SK-N-SH (cell line): Measurements from ENCODE around the gene MMP28. TPM values are rescaled to one million over a fixed set of nuclear protein-coding genes. Genes with fewer than 3 reads are reported as not detected.

ENCODE experiments used
- CTCF ChIA-PET: fragments of 300-600, 350-600 bp; formaldehyde crosslinking; extraction: SDS; loops from one replicate; lab custom pipeline; 2021; lab: Yijun Ruan, JAX
- POLR2A ChIA-PET: fragments of 350-600 bp; sonication (Branson Sonifier 250); formaldehyde crosslinking; extraction: SDS; loops from one replicate; lab custom pipeline; 2020; ENCODE audit warnings: antibody characterized with exemption, inconsistent platforms; lab: Yijun Ruan, JAX
- DNase-seq: peaks from one replicate; pipeline ENCODE4 v3.0.0; 2012
- H2AFZ ChIP-seq: fragments of 200-600 bp; sonication (generic); 2 replicates; pipeline ENCODE4 v1.8.1; 2016; ENCODE audit warnings: antibody characterized with exemption, mild to moderate bottlenecking, low read depth
- H3F3A ChIP-seq: fragments of 200-600 bp; sonication (generic); replicated peaks from 2 replicates; pipeline ENCODE3; 2016; ENCODE audit warnings: antibody characterized with exemption, mild to moderate bottlenecking; ENCODE audit not compliant: insufficient read depth
- H3K27ac ChIP-seq, 2 experiments: fragments of 200-500 bp in 1 of 2; fragments of 200-600 bp in 1 of 2; sonication (Bioruptor generic) in 1 of 2; sonication (generic), shearing (Covaris generic) in 1 of 2; 2 replicates each; pipeline versions ENCODE4 v1.5.1 to v1.6.1; 2014 to 2016; ENCODE audit warnings: low read depth in 2 of 2, inconsistent platforms in 1 of 2, low read length in 1 of 2, mild to moderate bottlenecking in 1 of 2, mixed read lengths in 1 of 2
- H3K27me3 ChIP-seq: fragments of 200-600 bp; sonication (generic), shearing (Covaris generic); 2 replicates; pipeline ENCODE4 v1.6.1; 2016; ENCODE audit warnings: mixed run types; ENCODE audit not compliant: insufficient read depth
- H3K36me3 ChIP-seq, 2 experiments: fragments of 200-500 bp in 1 of 2; fragments of 200-600 bp in 1 of 2; sonication (Bioruptor generic) in 1 of 2; sonication (generic) in 1 of 2; replicated peaks in 1 of 2; 2 replicates each; pipeline versions ENCODE3 to v1.5.1; 2014 to 2016; ENCODE audit warnings: low read length in 1 of 2, mild to moderate bottlenecking in 1 of 2; ENCODE audit not compliant: insufficient read depth in 2 of 2, control insufficient read depth in 1 of 2
- H3K4me1 ChIP-seq, 2 experiments: fragments of 200-500 bp in 1 of 2; fragments of 200-600 bp in 1 of 2; sonication (Bioruptor generic) in 1 of 2; sonication (generic), shearing (Covaris generic) in 1 of 2; 2 replicates each; pipeline versions ENCODE4 v1.5.1 to v1.6.1; 2014 to 2016; ENCODE audit warnings: low read depth in 1 of 2, low read length in 1 of 2, mixed run types in 1 of 2; ENCODE audit not compliant: insufficient read depth in 2 of 2, control insufficient read depth in 1 of 2
- H3K4me2 ChIP-seq: fragments of 200-600 bp; sonication (generic), shearing (Covaris generic); 2 replicates; pipeline ENCODE4 v1.6.1; 2017; ENCODE audit warnings: mixed run types
- H3K4me3 ChIP-seq, 2 experiments: fragments of 200-500 bp in 1 of 2; fragments of 200-600 bp in 1 of 2; sonication (Bioruptor generic) in 1 of 2; sonication (generic), shearing (Covaris generic) in 1 of 2; 2 replicates each; pipeline versions ENCODE4 v1.5.1 to v1.8.1; 2014 to 2016; ENCODE audit warnings: low read depth in 2 of 2, inconsistent platforms in 1 of 2, low read length in 1 of 2, mild to moderate bottlenecking in 1 of 2, mixed read lengths in 1 of 2, moderate library complexity in 1 of 2
- H3K79me2 ChIP-seq: fragments of 200-600 bp; sonication (generic); 2 replicates; pipeline ENCODE4 v1.8.1; 2017; ENCODE audit warnings: mild to moderate bottlenecking; ENCODE audit not compliant: insufficient read depth
- H3K9ac ChIP-seq: fragments of 200-600 bp; sonication (generic); 2 replicates; pipeline ENCODE4 v1.6.1; 2017; ENCODE audit warnings: mixed run types
- H3K9me2 ChIP-seq: fragments of 200-600 bp; sonication (generic); 2 replicates; pipeline ENCODE4 v1.6.1; 2017; ENCODE audit warnings: mixed run types
- H3K9me3 ChIP-seq: fragments of 200-600 bp; sonication (generic); 2 replicates; pipeline ENCODE4 v1.6.1; 2017; ENCODE audit warnings: mixed run types, mild to moderate bottlenecking, moderate library complexity
- H4K20me1 ChIP-seq: fragments of 200-600 bp; sonication (generic); 2 replicates; pipeline ENCODE4 v1.6.1; 2017; ENCODE audit warnings: mild to moderate bottlenecking, mixed run types; ENCODE audit not compliant: insufficient read depth
- ELF1 ChIP-seq: IDR thresholded peaks from 2 replicates; pipeline ENCODE4 v1.4.0; 2012
- FOSL2 ChIP-seq: IDR thresholded peaks from 2 replicates; pipeline ENCODE4 v1.4.0; 2012; ENCODE audit warnings: low read depth, mild to moderate bottlenecking, moderate library complexity, borderline replicate concordance
- JUND ChIP-seq: IDR thresholded peaks from 2 replicates; pipeline ENCODE4 v1.4.0; 2012
- MAX ChIP-seq: IDR thresholded peaks from 2 replicates; pipeline ENCODE4 v1.4.0; 2012; ENCODE audit warnings: low read depth
- MXI1 ChIP-seq: IDR thresholded peaks from 2 replicates; pipeline ENCODE4 v1.6.1; 2012; ENCODE audit warnings: mild to moderate bottlenecking, low read depth, low read length, improper control_type of control experiment
- POLR2AphosphoS5 ChIP-seq: IDR thresholded peaks from 2 replicates; pipeline ENCODE4 v1.6.1; 2012; ENCODE audit warnings: low read depth, low read length
- SMC3 ChIP-seq: IDR thresholded peaks from 2 replicates; pipeline ENCODE4 v1.6.1; 2012; ENCODE audit warnings: low read depth, low read length, improper control_type of control experiment
- TAF1 ChIP-seq: IDR thresholded peaks from 2 replicates; pipeline ENCODE4 v1.6.1; 2012; ENCODE audit warnings: low read depth, mild to moderate bottlenecking, low read length, moderate library complexity, borderline replicate concordance
- TEAD4 ChIP-seq: IDR thresholded peaks from 2 replicates; pipeline ENCODE4 v1.4.0; 2012; ENCODE audit warnings: mild to moderate bottlenecking, borderline replicate concordance; ENCODE audit not compliant: insufficient read depth
- USF1 ChIP-seq: IDR thresholded peaks from 2 replicates; pipeline ENCODE4 v1.4.0; 2012; ENCODE audit warnings: low read depth, borderline replicate concordance
- YY1 ChIP-seq: IDR thresholded peaks from 2 replicates; pipeline ENCODE4 v1.4.0; 2012; ENCODE audit warnings: low read depth, mild to moderate bottlenecking
- ZBTB33 ChIP-seq: IDR thresholded peaks from 2 replicates; pipeline ENCODE4 v1.4.0; 2012; ENCODE audit warnings: low read depth, borderline replicate concordance
- WGBS: methylation state at CpG from one replicate; pipeline ENCODE4 v1.1.6; 2017; ENCODE audit warnings: low lambda C conversion rate; 5-methylcytosine and 5-hydroxymethylcytosine counted together
- polyA plus RNA-seq, 3 experiments: library from polyadenylated mRNA; depleted of rRNA; stranded (reverse); fragments of >200 nt; gene quantifications; 2 replicates each; pipeline ENCODE4 v1.2.3, GENCODE V29; 2012
- TF ChIP-seq, protein P1 (sequence below): fragments of 150-350 bp; IDR thresholded peaks from 2 replicates; pipeline ENCODE4 v1.6.1; 2016; ENCODE audit warnings: mild to moderate bottlenecking, low read depth, low read length
- TF ChIP-seq, protein P2 (sequence below): fragments of 200-600 bp; sonication (generic); IDR thresholded peaks from 2 replicates; pipeline ENCODE4 v1.6.1; 2017; ENCODE audit warnings: antibody characterized with exemption, mild to moderate bottlenecking, moderate library complexity

The MMP28 gene
- polyA plus RNA-seq, 1 of the 3 experiments (the other 2 are of a cell fraction) = 0.33 TPM

- WGBS = 86% methylated on average over 3 of the region's 3 CpGs
- Histone ChIP-seq H3K9ac (no peak overlapping the region), H3K27ac (no peak overlapping the region), H4K20me1 (no peaks in the 10 kb centered on the region), H2AFZ (no peak overlapping the region), H3K9me3 (no peaks in the 10 kb centered on the region), H3K79me2 (no peaks in the 10 kb centered on the region), H3K36me3 (no peaks in the 10 kb centered on the region), H3F3A (no peaks in the 10 kb centered on the region), H3K27me3 (peaks cover 11% of the 10 kb centered on the region; the same call in 1 of the 2 replicates), H3K9me2 (no peaks in the 10 kb centered on the region), H3K4me3 (no peak overlapping the region), H3K4me2 (no peak overlapping the region), H3K4me1 (peaks cover 0 to 18% of the 10 kb centered on the region in 2 experiments; a peak in 1 of 4 replicates)
- DNase-seq = no peak
- POLR2A ChIA-PET = no interaction called here
- CTCF ChIA-PET = interaction anchor here (0.8 to 31.2 kb wide), 6 partner anchors 10 to 68 kb away, joined by 3 to 809 read pairs (median 4); partner anchors contain the start of genes MMP28 and TAF15
- TF ChIP-seq FOSL2 (no peak), ELF1 (no peak), TAF1 (no peak), ZBTB33 (no peak), SMC3 (no peak), POLR2AphosphoS5 (no peak), TEAD4 (no peak), MAX (no peak), MXI1 (no peak), USF1 (no peak), YY1 (no peak), JUND (no peak)
- TF ChIP-seq, protein P1, sequence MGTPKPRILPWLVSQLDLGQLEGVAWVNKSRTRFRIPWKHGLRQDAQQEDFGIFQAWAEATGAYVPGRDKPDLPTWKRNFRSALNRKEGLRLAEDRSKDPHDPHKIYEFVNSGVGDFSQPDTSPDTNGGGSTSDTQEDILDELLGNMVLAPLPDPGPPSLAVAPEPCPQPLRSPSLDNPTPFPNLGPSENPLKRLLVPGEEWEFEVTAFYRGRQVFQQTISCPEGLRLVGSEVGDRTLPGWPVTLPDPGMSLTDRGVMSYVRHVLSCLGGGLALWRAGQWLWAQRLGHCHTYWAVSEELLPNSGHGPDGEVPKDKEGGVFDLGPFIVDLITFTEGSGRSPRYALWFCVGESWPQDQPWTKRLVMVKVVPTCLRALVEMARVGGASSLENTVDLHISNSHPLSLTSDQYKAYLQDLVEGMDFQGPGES = no peak
- TF ChIP-seq, protein P2, sequence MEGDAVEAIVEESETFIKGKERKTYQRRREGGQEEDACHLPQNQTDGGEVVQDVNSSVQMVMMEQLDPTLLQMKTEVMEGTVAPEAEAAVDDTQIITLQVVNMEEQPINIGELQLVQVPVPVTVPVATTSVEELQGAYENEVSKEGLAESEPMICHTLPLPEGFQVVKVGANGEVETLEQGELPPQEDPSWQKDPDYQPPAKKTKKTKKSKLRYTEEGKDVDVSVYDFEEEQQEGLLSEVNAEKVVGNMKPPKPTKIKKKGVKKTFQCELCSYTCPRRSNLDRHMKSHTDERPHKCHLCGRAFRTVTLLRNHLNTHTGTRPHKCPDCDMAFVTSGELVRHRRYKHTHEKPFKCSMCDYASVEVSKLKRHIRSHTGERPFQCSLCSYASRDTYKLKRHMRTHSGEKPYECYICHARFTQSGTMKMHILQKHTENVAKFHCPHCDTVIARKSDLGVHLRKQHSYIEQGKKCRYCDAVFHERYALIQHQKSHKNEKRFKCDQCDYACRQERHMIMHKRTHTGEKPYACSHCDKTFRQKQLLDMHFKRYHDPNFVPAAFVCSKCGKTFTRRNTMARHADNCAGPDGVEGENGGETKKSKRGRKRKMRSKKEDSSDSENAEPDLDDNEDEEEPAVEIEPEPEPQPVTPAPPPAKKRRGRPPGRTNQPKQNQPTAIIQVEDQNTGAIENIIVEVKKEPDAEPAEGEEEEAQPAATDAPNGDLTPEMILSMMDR = no peak
Observed at GRCh38 chr17:35780950-35781349, 14.5 kb downstream of the MMP28 start.
